CD14-positive monocyte (primary cell): ENCODE results near the gene GRIN1. TPM values are rescaled to one million over a fixed set of nuclear protein-coding genes. Genes with fewer than 3 reads are reported as not detected.

ENCODE experiments used
- DNase-seq, 3 donors: peaks; one replicate each; pipeline ENCODE4 v3.0.0-alpha.2; 2011 to 2022
- H2AFZ ChIP-seq: 2 replicates; pipeline ENCODE4 v1.6.0; 2012; ENCODE audit warnings: mild to moderate bottlenecking, low read depth, low read length, inconsistent platforms; ENCODE audit not compliant: insufficient read depth, poor library complexity, severe bottlenecking
- H3K27ac ChIP-seq, 2 donors: 1 replicate in 1 of 2; 2 replicates in 1 of 2; pipeline ENCODE4 v1.5.1; 2012 to 2013; ENCODE audit warnings: low read length in 2 of 2, control low read depth in 1 of 2, inconsistent platforms in 1 of 2, low read depth in 1 of 2, mild to moderate bottlenecking in 1 of 2
- H3K27me3 ChIP-seq, 2 donors: one replicate each; pipeline versions ENCODE4 v1.6.0 to v1.6.1; 2011 to 2013; ENCODE audit warnings: low read length in 2 of 2; ENCODE audit not compliant: control insufficient read depth in 2 of 2, insufficient read depth in 2 of 2
- H3K36me3 ChIP-seq, 2 donors: replicated peaks in 1 of 2; 1 replicate in 1 of 2; 2 replicates in 1 of 2; pipeline versions ENCODE4 v1.5.1 to v1.6.1; 2012 to 2013; ENCODE audit warnings: low read length in 2 of 2, control low read depth in 1 of 2, inconsistent platforms in 1 of 2, mild to moderate bottlenecking in 1 of 2; ENCODE audit not compliant: insufficient read depth in 2 of 2, control insufficient read depth in 1 of 2
- H3K4me1 ChIP-seq, 2 donors: 1 replicate in 1 of 2; 2 replicates in 1 of 2; pipeline versions ENCODE4 v1.5.1 to v1.6.1; 2012 to 2013; ENCODE audit warnings: low read length in 2 of 2, control low read depth in 1 of 2, inconsistent platforms in 1 of 2, mild to moderate bottlenecking in 1 of 2, moderate library complexity in 1 of 2; ENCODE audit not compliant: insufficient read depth in 2 of 2, control insufficient read depth in 1 of 2
- H3K4me2 ChIP-seq: replicated peaks from 2 replicates; pipeline ENCODE3; 2012; ENCODE audit warnings: low read length, moderate library complexity, mild to moderate bottlenecking; ENCODE audit not compliant: poor library complexity, severe bottlenecking; ENCODE audit errors: extremely low read depth
- H3K4me3 ChIP-seq, 3 experiments: fragments of 200-600 bp in 1 of 3; sonication (generic) in 1 of 3; replicated peaks in 1 of 3; 1 replicate in 2 of 3; 2 replicates in 1 of 3; pipeline ENCODE4 v1.5.1; 2011 to 2013; ENCODE audit warnings: low read length in 3 of 3, mild to moderate bottlenecking in 3 of 3, control low read depth in 2 of 3, low read depth in 2 of 3, inconsistent platforms in 1 of 3, moderate library complexity in 1 of 3
- H3K79me2 ChIP-seq: 2 replicates; pipeline ENCODE4 v1.6.0; 2012; ENCODE audit warnings: mild to moderate bottlenecking, control low read depth, inconsistent platforms, low read length, moderate library complexity; ENCODE audit not compliant: insufficient read depth
- H3K9ac ChIP-seq: 2 replicates; pipeline ENCODE4 v1.6.0; 2017; ENCODE audit warnings: low read length, mild to moderate bottlenecking; ENCODE audit not compliant: insufficient read depth, poor library complexity, severe bottlenecking
- H3K9me3 ChIP-seq, 2 donors: replicated peaks in 1 of 2; 1 replicate in 1 of 2; 2 replicates in 1 of 2; pipeline versions ENCODE4 v1.5.1 to v1.6.1; 2012 to 2013; ENCODE audit warnings: low read length in 2 of 2, control low read depth in 1 of 2; ENCODE audit not compliant: control insufficient read depth in 1 of 2, insufficient read depth in 1 of 2
- H4K20me1 ChIP-seq: 2 replicates; pipeline ENCODE4 v1.6.0; 2012; ENCODE audit warnings: mild to moderate bottlenecking, low read length, control low read depth, moderate library complexity; ENCODE audit not compliant: insufficient read depth
- H3K27ac Mint-ChIP-seq, 7 donors: one replicate each; pipeline ENCODE4 v1.8.0; 2020; ENCODE audit warnings: mild to moderate bottlenecking in 7 of 7, mixed read lengths in 7 of 7, moderate library complexity in 6 of 7, inconsistent platforms in 2 of 7
- H3K27me3 Mint-ChIP-seq, 3 donors: one replicate each; pipeline ENCODE4 v1.8.0; 2021 to 2022; ENCODE audit warnings: low read depth in 3 of 3, mild to moderate bottlenecking in 3 of 3, mixed read lengths in 3 of 3, moderate library complexity in 3 of 3, inconsistent platforms in 1 of 3
- H3K36me3 Mint-ChIP-seq, 2 donors: one replicate each; pipeline ENCODE4 v1.8.0; 2020; ENCODE audit warnings: mixed read lengths in 2 of 2, inconsistent platforms in 1 of 2, mild to moderate bottlenecking in 1 of 2
- H3K4me1 Mint-ChIP-seq: one replicate; pipeline ENCODE4 v1.8.0; 2020; ENCODE audit warnings: mild to moderate bottlenecking, mixed read lengths
- H3K4me3 Mint-ChIP-seq, 2 donors: one replicate each; pipeline ENCODE4 v1.8.0; 2020; ENCODE audit warnings: mild to moderate bottlenecking in 2 of 2, mixed read lengths in 2 of 2, moderate library complexity in 1 of 2
- H3K9me3 Mint-ChIP-seq, 7 donors: one replicate each; pipeline ENCODE4 v1.8.0; 2020 to 2022; ENCODE audit warnings: mixed read lengths in 7 of 7, mild to moderate bottlenecking in 6 of 7, moderate library complexity in 6 of 7, inconsistent platforms in 2 of 7
- WGBS: methylation state at CpG from one replicate; pipeline ENCODE4 v1.1.5; 2013; ENCODE audit warnings: missing lambda C conversion rate; ENCODE audit not compliant: insufficient coverage; 5-methylcytosine and 5-hydroxymethylcytosine counted together
- intact Hi-C, 2 donors: fragments of 100-400 bp; cut with micrococcal nuclease; formaldehyde crosslinking; loops; one replicate each; pipeline versions ENCODE4 v1.15.0 to v1.15.1; 2023
- polyA plus RNA-seq, 3 donors: library from polyadenylated mRNA; depleted of rRNA in 1 of 3; unstranded in 2 of 3; stranded (reverse) in 1 of 3; fragments of 300-500 nt in 2 of 3; fragments of >200 nt in 1 of 3; fragmentation: Illumina TruSeq in 2 of 3; gene quantifications; 1 replicate in 2 of 3; 2 replicates in 1 of 3; pipeline ENCODE4 v1.2.3, GENCODE V29; 2012 to 2021
- TF ChIP-seq, protein P1 (sequence below): fragments of 200-600 bp; IDR thresholded peaks from one replicate; pipeline ENCODE4 v1.8.0; 2022; ENCODE audit warnings: antibody characterized with exemption, mild to moderate bottlenecking

Gene GRIN1
- polyA plus RNA-seq, 3 donors, result not detected

GRCh38 chr9:137164370-137165249 lies 25.7 kb downstream of the GRIN1 start:
- Histone ChIP-seq H3K4me2 (no peak overlapping the region), H2AFZ (no peak overlapping the region), H3K4me1 (peaks cover 3 to 16% of the 10 kb centered on the region in 2 donors), H3K4me3 (no peak overlapping the region), H3K9me3 (peaks cover 0 to 12% of the 10 kb centered on the region in 2 donors), H3K36me3 (no peaks in the 10 kb centered on the region), H3K27ac (no peak overlapping the region), H3K9ac (no peak overlapping the region), H3K27me3 (peaks cover 8 to 76% of the 10 kb centered on the region in 2 donors), H4K20me1 (no peaks in the 10 kb centered on the region), H3K79me2 (no peaks in the 10 kb centered on the region)
- peaks cover 59 to 95% (median 81%) of the 10 kb centered on the region in 3 donors for H3K27me3 Mint-ChIP-seq
- H3K27ac Mint-ChIP-seq, result no peak overlapping the region
- H3K4me3 Mint-ChIP-seq, result peak overlapping the region in 1 of 2 donors; percentile 58
- H3K36me3 Mint-ChIP-seq, result no peaks in the 10 kb centered on the region
- TF ChIP-seq, protein P1, sequence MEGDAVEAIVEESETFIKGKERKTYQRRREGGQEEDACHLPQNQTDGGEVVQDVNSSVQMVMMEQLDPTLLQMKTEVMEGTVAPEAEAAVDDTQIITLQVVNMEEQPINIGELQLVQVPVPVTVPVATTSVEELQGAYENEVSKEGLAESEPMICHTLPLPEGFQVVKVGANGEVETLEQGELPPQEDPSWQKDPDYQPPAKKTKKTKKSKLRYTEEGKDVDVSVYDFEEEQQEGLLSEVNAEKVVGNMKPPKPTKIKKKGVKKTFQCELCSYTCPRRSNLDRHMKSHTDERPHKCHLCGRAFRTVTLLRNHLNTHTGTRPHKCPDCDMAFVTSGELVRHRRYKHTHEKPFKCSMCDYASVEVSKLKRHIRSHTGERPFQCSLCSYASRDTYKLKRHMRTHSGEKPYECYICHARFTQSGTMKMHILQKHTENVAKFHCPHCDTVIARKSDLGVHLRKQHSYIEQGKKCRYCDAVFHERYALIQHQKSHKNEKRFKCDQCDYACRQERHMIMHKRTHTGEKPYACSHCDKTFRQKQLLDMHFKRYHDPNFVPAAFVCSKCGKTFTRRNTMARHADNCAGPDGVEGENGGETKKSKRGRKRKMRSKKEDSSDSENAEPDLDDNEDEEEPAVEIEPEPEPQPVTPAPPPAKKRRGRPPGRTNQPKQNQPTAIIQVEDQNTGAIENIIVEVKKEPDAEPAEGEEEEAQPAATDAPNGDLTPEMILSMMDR, result no peak
- no peak for DNase-seq
- 95% methylated on average over 23 of the region's 34 CpGs for WGBS
- intact Hi-C loops, result no loop called here
- H3K9me3 Mint-ChIP-seq, result peaks cover 0 to 14% (median 5%) of the 10 kb centered on the region in 7 donors
- H3K4me1 Mint-ChIP-seq, result peaks cover 6% of the 10 kb centered on the region

GRCh38 chr9:137165250-137165836 lies 26.4 kb downstream of the GRIN1 start:
- Histone ChIP-seq H4K20me1 (no peaks in the 10 kb centered on the region), H3K4me3 (no peak overlapping the region), H3K79me2 (no peaks in the 10 kb centered on the region), H3K9me3 (peaks cover 0 to 12% of the 10 kb centered on the region in 2 donors), H3K27ac (no peak overlapping the region), H3K9ac (no peak overlapping the region), H3K4me1 (peaks cover 3 to 16% of the 10 kb centered on the region in 2 donors), H3K4me2 (no peak overlapping the region), H2AFZ (no peak overlapping the region), H3K36me3 (no peaks in the 10 kb centered on the region), H3K27me3 (peaks cover 8 to 75% of the 10 kb centered on the region in 2 donors)
- no peak overlapping the region for H3K27ac Mint-ChIP-seq
- H3K36me3 Mint-ChIP-seq, result no peaks in the 10 kb centered on the region
- 93% methylated on average over 31 of the region's 32 CpGs for whole genome bisulfite sequencing
- intact Hi-C loops, result no loop called here
- H3K4me1 Mint-ChIP-seq, result peaks cover 6% of the 10 kb centered on the region
- peaks cover 0 to 13% (median 4%) of the 10 kb centered on the region in 7 donors for H3K9me3 Mint-ChIP-seq
- DNase-seq, result no peak
- peak overlapping the region in 1 of 2 donors; percentile 20 for H3K4me3 Mint-ChIP-seq
- TF ChIP-seq, protein P1, result no peak
- peaks cover 56 to 94% (median 79%) of the 10 kb centered on the region in 3 donors for H3K27me3 Mint-ChIP-seq
